Activated CD4-positive, CD25-positive, alpha-beta regulatory T cell treated with anti-CD3 and anti-CD28 coated beads, Interleukin-2, amount 50 U/mL, for 72 hours (primary cell): ENCODE data around the gene PPHLN1.
A peak's percentile ranks its signal among the peaks of the same experiment; 100 is the strongest.

Experiments
- DNase-seq: peaks from one replicate; pipeline ENCODE4 v3.0.0; 2021

Gene PPHLN1

DNA sequence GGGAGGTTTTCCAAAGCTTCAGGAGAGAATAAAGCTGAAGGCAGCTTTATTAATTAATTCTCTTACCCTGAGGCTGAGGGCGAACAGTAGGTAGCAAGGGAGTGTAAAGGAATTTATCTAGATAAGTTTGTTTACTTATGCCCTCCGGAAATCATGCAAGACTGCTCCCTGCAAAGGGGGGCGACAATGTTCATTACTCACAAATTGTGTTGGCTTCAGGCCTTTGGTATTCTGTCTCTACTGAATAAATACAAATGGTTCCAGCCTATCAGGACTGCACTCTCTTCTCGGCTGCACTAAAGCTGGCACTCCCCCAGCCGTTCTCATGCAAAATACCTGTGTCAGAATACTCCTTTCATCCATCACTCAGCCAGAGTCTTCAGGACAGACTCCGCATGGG is 120.8 kb downstream of the PPHLN1 start:
- no peak for DNase-seq

GRCh38 chr12:42447371-42447786 is 121.4 kb downstream of the PPHLN1 start:
- no peak for DNase-seq

- no peak for DNase-seq
Measured at GRCh38 chr12:42448841-42449240, 122.9 kb downstream of the PPHLN1 start.

DNA sequence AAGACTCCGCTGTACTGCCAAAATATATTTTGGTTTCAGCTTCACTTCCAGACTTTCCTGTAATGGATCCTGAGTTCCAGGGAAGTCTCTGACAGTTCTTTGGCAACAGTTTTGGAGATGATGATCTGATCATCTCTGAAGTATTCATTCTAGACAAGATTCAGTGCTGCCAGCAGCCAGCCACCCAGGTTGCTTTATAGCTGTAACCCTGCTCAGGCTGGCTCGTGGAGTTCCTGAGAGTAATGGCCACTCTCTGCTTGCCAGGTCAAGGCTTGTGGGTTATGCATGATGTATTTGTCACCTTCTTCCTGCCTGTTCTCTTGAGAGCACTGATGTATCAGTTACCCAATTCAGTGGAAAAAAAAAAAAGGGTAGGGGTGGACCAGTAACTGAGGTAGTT is 124.3 kb downstream of the PPHLN1 start:
- DNase-seq, result no peak

DNA sequence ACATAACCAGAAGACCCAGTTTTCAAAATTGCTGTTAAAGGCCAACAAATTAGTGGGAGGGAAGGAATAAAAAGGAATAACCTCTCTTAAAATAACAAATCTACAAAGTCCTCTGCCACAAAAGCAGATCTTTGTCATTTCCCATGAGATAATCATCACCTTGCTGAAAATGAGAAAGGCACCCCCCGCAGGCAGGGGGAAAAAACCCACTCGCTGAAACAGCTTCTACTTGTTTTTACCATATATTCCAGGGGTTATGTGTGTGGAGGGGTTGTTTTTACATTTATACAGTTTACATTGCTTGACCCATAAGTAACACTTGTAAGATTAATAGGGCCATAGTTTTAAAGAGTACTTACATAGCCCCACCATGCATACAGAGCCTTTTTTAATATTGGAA is 132.6 kb downstream of the PPHLN1 start:
- DNase-seq, result no peak

DNA sequence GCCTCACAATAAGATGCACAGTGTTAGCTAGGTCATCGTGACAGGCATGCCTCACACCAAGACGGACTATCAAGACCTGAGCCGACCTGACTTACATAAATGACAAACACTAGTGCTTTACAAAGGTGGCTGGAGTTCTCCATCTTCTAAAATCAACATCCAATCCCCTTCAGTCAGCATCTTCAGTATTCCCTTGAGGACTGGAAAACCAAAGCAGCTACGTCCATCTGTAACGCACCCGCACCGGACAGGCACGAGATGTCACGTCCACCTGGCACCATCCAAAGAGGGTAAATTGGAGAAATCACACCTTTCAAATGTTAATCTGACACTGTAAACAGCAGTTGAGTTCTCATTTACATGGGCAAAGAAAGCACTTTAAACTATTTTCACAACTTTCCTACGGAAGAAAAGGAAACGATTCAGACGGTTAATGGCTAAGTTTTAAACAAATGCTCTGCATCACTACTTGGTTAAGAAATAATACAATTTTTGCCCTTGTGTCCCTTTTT is 133.4 kb downstream of the PPHLN1 start:
- DNase-seq, result no peak

DNA sequence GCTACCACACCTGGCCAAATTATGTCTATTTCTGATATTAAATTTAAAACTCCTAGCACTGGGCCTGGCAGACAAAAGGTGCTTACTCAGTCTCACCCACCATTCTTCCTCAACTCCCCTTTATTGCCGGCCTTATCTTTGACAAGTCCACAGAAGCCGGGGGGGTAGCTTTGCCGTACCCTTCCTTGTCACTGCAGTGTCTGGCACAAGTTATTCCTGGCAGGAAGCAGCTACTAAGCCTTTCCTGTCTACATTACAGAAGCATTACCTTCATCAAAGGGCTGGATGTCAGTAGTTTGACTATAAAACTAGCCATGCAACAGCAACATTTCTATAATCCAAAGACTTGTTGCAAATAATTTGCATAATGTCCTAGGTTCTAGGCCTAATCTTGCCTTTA is 136.5 kb downstream of the PPHLN1 start:
- no peak for DNase-seq

GRCh38 chr12:42463671-42464070 is 137.7 kb downstream of the PPHLN1 start:
- DNase-seq, result no peak

- DNase-seq, result no peak
Measured at GRCh38 chr12:42468341-42468821, 142.4 kb downstream of the PPHLN1 start.

- no peak for DNase-seq
Measured at GRCh38 chr12:42468921-42469320, 143.0 kb downstream of the PPHLN1 start.

- no peak for DNase-seq
Measured at GRCh38 chr12:42469355-42470175, 143.6 kb downstream of the PPHLN1 start.

DNA sequence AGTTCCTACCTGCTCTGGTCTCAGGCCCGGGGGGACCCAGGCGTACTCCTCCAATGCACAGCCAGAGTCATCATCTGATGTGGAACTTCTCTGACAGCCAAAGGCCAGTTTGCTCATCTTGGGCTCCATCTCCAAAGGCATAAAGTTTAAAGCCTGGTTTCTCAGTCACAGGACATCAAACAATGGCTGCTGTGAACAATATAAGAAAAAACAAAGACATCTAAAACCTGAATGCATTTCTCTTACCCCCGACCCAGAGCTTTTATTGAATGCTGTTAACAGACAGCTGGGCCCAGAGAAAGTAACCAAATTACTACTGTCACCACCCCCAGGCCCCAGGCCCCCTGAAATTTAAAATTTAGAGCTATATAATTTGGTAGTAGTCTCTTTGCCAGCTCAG is 146.4 kb downstream of the PPHLN1 start:
- no peak for DNase-seq

DNA sequence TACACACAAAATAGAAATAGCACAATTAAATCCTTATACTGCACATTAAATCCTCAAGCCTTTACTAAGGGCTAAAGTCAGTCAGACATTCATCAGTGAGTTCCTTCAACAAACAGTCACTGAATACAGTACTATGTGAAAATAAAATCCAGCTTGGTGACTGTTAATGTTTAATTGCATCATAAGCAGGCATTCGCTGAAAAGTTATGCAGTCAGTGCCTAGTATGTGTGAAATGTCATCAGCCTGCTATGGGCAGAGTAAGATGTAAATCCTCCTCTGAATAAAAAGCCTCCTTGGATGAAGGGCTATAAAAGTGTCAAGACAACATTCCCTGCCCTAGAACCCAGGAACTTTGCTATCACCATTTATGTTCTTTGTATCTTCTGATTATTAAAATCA is 147.2 kb downstream of the PPHLN1 start:
- no peak for DNase-seq

DNA sequence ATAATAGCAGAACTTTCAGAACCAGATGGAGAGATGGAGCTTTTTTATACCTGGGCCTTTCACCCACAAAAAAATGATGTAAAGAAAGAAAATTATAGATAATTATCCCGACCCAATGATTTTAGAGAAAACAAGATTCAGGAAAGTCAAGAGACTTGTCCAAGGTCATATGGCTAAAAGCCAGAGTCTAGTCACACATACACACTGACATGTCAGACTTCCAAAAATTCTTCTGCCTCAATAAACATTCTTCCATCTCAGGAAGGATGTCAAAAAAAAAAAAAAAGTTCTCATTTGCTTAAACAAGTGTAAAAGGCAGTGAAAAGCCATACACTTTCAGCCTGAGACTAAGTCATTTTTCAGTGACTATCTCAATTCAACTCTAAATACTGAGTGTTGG is 147.6 kb downstream of the PPHLN1 start:
- DNase-seq, result no peak

- no peak for DNase-seq
Measured at GRCh38 chr12:42474391-42474790, 148.4 kb downstream of the PPHLN1 start.

DNA sequence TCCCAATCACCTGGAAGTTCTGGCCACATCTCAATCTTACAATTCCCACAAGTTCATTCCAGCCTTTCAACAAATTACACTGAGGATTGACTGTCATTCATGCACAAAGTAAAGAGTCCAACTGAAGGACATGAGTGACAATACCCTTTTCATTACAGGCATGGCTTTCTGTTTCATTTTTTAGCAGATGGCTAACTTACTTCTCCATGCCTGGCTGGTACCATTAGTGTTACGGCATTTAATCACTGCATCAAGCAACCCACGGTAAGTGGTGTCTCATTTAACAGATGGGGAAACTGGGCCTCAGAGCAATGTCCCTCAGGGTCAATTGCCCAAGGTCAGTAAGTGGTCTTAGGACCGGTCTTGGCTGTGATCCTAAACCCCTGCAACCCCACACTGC is 149.1 kb downstream of the PPHLN1 start:
- no peak for DNase-seq

- DNase-seq, result no peak
Measured at GRCh38 chr12:42477941-42478340, 152.0 kb downstream of the PPHLN1 start.

- no peak for DNase-seq
Measured at GRCh38 chr12:42481368-42481767, 155.4 kb downstream of the PPHLN1 start.

DNA sequence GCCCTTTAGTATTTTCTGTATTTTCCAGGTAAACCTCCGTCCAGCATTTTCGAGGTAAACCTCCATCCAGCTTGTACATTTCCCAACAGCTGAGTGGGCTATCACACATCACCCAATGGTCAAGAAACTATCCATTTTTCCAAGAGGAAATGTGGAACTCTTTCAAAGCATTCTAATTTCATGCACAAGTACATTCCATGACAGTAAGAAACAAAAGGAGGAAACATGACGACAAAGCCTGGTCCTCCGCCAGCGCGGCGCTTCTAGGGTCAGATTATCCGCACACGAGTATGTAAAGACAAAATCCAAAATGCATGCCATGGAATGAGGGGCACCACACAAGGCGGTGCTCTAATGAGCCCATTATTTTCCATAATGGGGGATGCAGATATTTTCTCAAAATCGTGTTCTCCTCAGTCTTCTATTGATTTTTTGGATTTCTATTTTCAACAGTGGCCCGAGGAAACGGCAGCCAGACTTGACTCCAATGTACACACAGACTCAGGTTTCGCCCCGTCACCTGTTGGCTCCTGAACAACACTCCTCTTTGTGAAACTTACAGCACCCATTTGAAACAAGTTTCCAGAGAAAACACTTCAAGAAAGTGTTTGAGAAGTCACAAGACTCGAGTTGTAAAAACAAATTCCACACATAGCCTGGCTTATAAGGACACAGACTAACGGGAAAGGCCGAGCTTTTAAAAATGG is 156.2 kb downstream of the PPHLN1 start:
- no peak for DNase-seq

DNA sequence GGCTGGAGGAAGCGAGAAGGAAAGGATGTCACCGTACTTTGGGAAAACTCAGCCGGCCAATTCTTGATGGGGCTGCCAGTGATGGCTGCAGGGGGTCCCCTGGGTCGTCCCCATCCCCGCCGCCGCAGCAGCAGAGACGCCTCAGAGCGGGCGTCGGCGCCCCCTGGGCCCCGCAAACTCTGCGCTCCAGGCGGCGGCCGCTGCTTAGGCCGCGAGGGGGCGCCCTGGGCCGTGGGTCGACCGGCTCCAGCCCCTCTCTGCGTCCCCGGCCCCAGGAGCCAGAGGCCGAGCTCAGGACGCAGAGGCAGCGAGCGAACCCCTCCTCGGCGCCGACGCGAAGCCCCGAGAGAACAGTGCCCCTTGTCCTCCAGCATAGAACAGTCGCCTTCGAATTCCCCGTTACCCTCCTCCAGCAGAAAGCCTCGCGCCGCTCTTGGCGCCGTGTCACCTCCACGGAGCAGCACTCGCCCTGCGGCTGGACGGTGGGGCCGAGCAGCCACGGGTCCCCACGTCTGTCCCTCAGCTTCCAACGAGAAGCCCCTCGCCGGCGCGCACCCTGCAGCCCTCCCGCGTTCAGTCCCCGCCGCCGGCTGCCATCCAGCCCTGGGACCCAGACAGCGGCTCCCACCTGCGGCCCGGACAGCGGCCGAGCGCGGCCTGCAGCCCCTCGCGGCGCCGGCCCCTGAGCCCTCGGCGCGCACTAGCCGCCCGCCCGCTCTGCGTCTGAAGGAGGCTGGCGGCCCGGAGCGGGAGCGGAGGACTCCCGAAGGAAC is 157.0 kb downstream of the PPHLN1 start:
- peak; percentile 60 for DNase-seq

DNA sequence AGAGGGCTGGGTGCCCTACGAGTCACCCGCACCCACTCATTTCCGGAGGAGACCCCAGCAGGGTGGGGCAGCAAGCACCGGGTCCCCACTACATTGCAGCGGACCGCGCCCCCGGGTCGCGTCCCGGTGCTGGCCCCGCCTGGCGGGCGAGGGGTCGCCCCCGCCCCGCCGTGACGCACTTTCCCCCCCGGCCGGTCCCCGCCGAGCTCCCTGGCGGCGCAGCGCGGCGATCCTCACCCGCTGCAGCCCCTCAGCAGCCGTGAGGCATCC is 157.5 kb downstream of the PPHLN1 start:
- no peak for DNase-seq

DNA sequence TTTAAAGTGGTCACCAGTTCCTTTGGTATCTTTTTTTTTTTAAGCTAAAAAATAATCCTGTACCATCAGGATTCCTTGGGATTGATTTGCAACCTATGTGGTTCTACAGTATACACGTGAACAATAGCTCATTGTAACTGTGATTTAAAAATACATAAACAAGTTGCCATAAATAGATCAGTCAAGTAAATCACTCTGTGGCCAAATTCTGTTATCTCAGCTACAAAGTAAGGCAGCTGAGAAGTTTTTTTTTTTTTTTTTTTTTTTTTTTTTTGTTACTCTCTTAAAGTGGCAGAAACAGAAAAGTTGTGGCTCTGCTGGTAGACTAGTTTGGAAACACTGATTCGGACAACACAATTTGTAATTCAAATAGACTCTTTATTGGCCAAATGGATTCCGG is 159.0 kb downstream of the PPHLN1 start:
- no peak for DNase-seq

DNA sequence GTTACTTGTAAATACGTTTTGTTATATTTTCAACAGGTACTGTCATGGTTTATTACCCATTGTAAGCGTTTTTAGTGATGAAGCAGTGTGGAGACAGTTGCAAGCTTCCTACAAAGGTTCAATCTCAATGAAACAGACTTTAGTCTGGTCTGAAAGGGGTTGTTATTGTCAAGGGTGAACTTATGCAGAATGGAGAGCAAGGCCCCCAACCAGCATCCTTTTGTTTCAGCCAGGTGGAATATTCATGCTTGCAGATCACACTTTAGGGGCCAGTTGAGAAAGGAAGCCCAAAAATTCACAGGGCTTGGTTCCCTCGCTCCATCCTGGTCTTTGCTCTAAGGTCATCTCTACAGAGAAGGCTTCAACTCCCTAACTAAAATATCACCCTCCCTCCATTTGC is 159.9 kb downstream of the PPHLN1 start:
- no peak for DNase-seq

DNA sequence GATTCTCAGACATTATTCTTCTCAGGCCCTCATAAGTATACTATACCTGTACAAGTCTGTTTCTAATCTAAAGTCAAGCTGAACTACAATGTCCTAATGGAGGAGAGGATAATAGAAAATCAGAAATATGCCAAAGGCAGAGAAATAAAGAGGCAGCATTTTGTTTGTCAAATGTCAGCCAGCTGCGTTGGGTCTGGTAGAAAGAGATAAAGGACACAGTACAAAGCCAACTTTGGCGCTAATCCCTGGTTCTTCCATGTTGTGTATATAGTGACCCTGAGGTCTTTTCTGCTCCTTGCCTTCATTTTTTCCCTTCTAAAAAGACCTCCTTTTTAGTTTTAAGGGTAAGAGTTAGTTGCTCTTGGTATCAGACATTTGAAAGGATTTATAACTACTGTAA is 160.4 kb downstream of the PPHLN1 start:
- no peak for DNase-seq
